GM12872 (cell line): ENCODE measurements around the gene MAGED2.

Experiments
- CTCF ChIP-seq: IDR thresholded peaks from 3 replicates; pipeline ENCODE4 v1.5.1; 2011; ENCODE audit warnings: low read depth, mild to moderate bottlenecking, low read length, moderate library complexity; ENCODE audit not compliant: insufficient read depth

The MAGED2 gene

DNA sequence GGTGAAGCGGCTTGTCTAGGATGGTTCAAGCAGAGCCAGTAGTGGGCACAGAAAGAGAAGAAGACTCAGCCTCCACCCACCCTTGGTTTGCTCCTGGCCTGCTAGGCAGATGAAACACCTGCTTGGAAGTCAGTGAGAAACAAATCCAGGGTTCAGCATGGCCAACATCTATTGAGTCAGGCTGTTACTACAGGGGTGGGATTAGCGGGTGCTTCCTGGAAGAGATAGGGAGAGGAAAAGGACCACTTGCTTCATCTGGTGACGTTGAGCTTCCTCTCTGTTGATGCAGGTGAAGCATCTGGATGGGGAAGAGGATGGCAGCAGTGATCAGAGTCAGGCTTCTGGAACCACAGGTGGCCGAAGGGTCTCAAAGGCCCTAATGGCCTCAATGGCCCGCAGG, 3.0 kb downstream of the MAGED2 start:
- TF ChIP-seq CTCF = no peak

GRCh38 chrX:54811301-54811885, 3.8 kb downstream of the MAGED2 start:
- no peak for TF ChIP-seq CTCF

DNA sequence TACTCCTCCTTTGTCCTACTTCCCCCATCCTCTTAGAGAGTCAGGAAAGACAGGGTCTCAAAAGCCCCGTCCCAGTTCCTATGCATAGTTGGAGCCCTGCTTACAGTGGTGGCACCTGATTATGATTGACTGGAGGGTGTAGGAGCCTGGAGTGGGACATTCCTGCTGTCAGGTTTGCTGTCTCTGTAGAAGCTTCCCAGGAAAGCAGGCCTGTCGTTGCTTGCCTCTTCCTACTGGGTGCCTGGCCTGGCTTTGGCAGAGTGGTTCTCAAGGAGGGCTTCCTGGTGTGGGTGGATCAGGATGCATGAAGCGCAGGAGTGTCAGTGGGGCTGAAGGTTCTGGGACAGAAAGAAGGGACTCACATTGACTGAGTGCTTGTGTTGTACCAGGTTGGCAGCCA, 4.8 kb downstream of the MAGED2 start:
- no peak for TF ChIP-seq CTCF

DNA sequence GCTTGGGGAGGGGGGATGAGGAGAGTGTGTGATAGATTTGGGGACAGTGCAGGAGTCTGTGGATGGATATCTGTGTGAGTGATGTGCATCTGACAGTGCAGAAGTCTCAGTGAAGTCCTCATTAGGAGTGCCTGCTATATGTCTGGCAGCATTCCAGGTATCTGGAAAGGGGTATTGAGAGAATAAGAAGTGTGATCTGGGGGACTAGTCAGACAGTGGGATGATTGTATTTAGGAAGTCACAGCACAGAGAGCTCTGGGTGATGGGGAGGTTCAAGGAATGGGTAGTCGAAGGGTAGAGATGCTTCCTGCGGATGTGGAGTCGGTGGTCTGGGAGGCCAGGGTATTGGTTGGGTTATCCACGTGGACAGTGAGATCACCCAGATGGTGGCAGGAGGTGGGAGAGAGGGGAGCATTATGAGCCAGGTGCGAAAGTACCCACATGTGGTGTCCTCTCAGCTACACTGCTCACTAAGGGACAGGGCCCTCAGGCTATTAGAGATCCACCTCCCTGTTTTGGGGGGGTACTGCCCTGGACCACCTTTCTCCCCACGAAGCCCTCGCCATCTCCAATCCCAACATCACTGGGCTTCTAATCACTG, 9.8 kb downstream of the MAGED2 start:
- TF ChIP-seq CTCF = no peak

DNA sequence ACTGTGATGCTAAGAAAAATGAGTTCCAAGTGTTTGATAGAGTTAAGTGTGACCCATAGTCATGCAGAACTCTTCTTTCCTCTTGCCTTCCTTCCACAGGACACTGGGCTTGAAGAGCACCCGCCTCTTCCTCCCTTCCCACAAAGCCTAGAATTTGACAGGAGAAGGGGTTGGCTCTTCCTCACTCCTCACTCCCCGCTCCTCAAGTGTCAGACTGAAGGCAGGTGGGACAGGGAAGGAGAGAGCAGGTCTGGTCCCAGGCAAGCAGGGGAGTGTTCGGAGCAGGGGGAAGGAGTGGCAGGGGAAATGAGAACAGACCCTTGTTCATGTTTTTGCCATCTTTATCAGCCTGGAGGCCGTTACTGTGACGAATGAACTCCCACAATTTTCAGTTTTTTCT, 10.7 kb downstream of the MAGED2 start:
- no peak for TF ChIP-seq CTCF

- no peak for TF ChIP-seq CTCF
Measured at GRCh38 chrX:54819201-54819600, 11.7 kb downstream of the MAGED2 start.

DNA sequence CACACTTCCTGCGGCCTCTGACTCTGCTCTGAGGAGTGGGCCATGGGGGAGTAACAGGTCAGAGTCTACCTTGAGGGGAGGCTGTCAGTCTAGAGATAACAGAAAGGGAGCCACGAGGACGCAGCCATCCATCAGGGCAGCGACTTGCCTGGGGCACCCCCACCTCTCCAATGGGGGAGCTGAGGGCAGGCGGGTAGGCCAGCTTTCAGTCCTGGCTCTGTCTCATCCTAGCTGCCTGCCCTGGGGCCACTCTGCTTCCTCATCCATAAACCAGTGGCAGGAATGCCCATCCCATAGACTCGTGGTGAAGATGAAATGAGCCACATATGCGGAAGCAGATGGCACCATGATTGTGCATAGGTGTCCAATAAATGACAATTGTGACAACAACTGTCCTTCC, 13.2 kb downstream of the MAGED2 start:
- no peak for TF ChIP-seq CTCF
